ENCODE measurements around the gene NF2. TPM values are rescaled to one million over a fixed set of nuclear protein-coding genes. Genes with fewer than 3 reads are reported as not detected.

The NF2 gene
- total and polyA plus RNA-seq, 2 of the 8 experiments (the other 6 are each of a cell fraction or from before 2014, with no cell fraction given): 17.6 to 53.6 TPM

GRCh38 chr22:29626497-29627195, 23.2 kb downstream of the NF2 start (continued):
- TF ChIP-seq CBX5 (IDR thresholded peaks at IDR 0.05; ENCODE audit: low read depth, low read length) (no peak), RAD21 (IDR thresholded peaks at IDR 0.05 in 1 of 2, conservative IDR thresholded peaks at IDR 0.05 in 1 of 2; ENCODE audit: low read depth in 2 of 2, low read length in 2 of 2) (no peak), KDM4A (IDR thresholded peaks at IDR 0.05; ENCODE audit: low read depth, low read length, severe bottlenecking) (no peak)
